Loucy (cell line): ENCODE data around the gene TAF10.

Experiments used
- H2AFZ ChIP-seq: fragments of 200-600 bp; sonication (generic); 2 replicates; pipeline ENCODE4 v1.6.0; 2016; ENCODE audit warnings: antibody characterized with exemption, mild to moderate bottlenecking, low read length, moderate library complexity
- H3F3A ChIP-seq: fragments of 200-600 bp; 2 replicates; pipeline ENCODE4 v1.6.0; 2016; ENCODE audit warnings: antibody characterized with exemption, low read depth, mild to moderate bottlenecking
- H3K27me3 ChIP-seq: fragments of 200-600 bp; sonication (generic); 2 replicates; pipeline ENCODE4 v1.6.1; 2014; ENCODE audit warnings: low read length, mild to moderate bottlenecking; ENCODE audit not compliant: insufficient read depth, poor library complexity, severe bottlenecking
- H3K36me3 ChIP-seq: fragments of 200-600 bp; sonication (generic); 2 replicates; pipeline ENCODE4 v1.6.1; 2016; ENCODE audit warnings: low read length; ENCODE audit not compliant: insufficient read depth
- H3K4me1 ChIP-seq: fragments of 200-600 bp; sonication (generic); 2 replicates; pipeline ENCODE4 v1.5.1; 2014; ENCODE audit warnings: low read length, mild to moderate bottlenecking; ENCODE audit not compliant: insufficient read depth, poor library complexity, severe bottlenecking
- H3K4me2 ChIP-seq: fragments of 200-600 bp; sonication (generic); 2 replicates; pipeline ENCODE4 v1.6.0; 2014; ENCODE audit warnings: antibody characterized with exemption, low read length, low read depth, mild to moderate bottlenecking; ENCODE audit not compliant: poor library complexity, severe bottlenecking
- H3K4me3 ChIP-seq: fragments of 200-600 bp; sonication (generic); 2 replicates; pipeline ENCODE4 v1.5.1; 2014; ENCODE audit warnings: low read length, mild to moderate bottlenecking, mixed read lengths; ENCODE audit not compliant: poor library complexity, severe bottlenecking
- H3K79me2 ChIP-seq: fragments of 200-600 bp; sonication (generic); 2 replicates; pipeline ENCODE4 v1.6.1; 2014; ENCODE audit warnings: low read length; ENCODE audit not compliant: insufficient read depth
- H3K9ac ChIP-seq: fragments of 200-600 bp; sonication (generic); 2 replicates; pipeline ENCODE4 v1.6.0; 2014; ENCODE audit warnings: mild to moderate bottlenecking, low read depth, low read length, moderate library complexity; ENCODE audit not compliant: poor library complexity, severe bottlenecking
- H3K9me2 ChIP-seq: fragments of 200-600 bp; sonication (generic); replicated peaks from 2 replicates; pipeline ENCODE4 v1.6.1; 2016; ENCODE audit warnings: low read depth, low read length, mixed read lengths
- H3K9me3 ChIP-seq: fragments of 200-600 bp; sonication (generic); 2 replicates; pipeline ENCODE4 v1.6.1; 2014; ENCODE audit warnings: mild to moderate bottlenecking, antibody characterized with exemption, low read length, low read depth; ENCODE audit not compliant: insufficient read depth
- H4K20me1 ChIP-seq: fragments of 200-600 bp; sonication (generic); 2 replicates; pipeline ENCODE4 v1.6.0; 2014; ENCODE audit warnings: antibody characterized with exemption, low read length, mild to moderate bottlenecking; ENCODE audit not compliant: insufficient read depth, poor library complexity, severe bottlenecking
- EZH2phosphoT487 ChIP-seq: fragments of 200-600 bp; IDR thresholded peaks from 2 replicates; pipeline ENCODE4 v1.6.1; 2018; ENCODE audit warnings: antibody characterized with exemption, mild to moderate bottlenecking, moderate library complexity, borderline replicate concordance
- TF ChIP-seq, protein P1 (sequence below): fragments of 200-600 bp; sonication (generic); conservative IDR thresholded peaks from 2 replicates; pipeline ENCODE4 v1.5.1; 2014; ENCODE audit warnings: mild to moderate bottlenecking, antibody characterized with exemption, low read length

The TAF10 gene

DNA sequence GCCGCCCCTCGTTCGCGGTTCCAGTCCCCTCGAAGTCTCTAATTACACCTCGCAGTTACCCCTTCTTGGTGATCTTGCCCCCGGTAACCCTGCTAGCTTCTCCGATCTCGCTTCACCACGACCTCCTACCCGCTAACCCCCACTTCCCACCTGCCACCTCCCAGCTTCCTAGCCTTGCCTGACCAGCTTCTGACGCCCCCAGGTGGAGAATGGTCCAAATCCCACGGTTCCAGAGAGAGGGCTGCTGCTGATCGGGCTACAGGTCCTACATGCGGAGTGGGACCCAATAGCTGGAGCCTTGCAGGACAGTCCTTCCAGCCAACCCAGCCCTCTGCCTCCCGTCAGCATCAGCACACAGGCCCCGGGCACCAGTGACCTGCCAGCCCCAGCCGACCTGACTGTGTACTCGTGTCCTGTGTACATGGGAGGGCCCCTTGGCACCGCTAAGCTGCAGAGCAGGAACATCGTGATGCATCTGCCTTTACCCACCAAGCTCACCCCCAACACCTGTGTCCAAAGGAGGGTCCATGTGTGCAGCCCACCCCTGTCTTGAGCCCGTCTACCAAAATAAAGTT lies 40.5 kb downstream of the TAF10 start:
- H3K36me3 ChIP-seq: no peaks in the 10 kb centered on the region
- H3F3A ChIP-seq: no peaks in the 10 kb centered on the region
- no peaks in the 10 kb centered on the region for H3K9me2 ChIP-seq
- TF ChIP-seq, protein P1, sequence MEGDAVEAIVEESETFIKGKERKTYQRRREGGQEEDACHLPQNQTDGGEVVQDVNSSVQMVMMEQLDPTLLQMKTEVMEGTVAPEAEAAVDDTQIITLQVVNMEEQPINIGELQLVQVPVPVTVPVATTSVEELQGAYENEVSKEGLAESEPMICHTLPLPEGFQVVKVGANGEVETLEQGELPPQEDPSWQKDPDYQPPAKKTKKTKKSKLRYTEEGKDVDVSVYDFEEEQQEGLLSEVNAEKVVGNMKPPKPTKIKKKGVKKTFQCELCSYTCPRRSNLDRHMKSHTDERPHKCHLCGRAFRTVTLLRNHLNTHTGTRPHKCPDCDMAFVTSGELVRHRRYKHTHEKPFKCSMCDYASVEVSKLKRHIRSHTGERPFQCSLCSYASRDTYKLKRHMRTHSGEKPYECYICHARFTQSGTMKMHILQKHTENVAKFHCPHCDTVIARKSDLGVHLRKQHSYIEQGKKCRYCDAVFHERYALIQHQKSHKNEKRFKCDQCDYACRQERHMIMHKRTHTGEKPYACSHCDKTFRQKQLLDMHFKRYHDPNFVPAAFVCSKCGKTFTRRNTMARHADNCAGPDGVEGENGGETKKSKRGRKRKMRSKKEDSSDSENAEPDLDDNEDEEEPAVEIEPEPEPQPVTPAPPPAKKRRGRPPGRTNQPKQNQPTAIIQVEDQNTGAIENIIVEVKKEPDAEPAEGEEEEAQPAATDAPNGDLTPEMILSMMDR: no peak
- no peak overlapping the region for H2AFZ ChIP-seq
- no peaks in the 10 kb centered on the region for H3K4me1 ChIP-seq
- H3K4me2 ChIP-seq: no peak overlapping the region
- H3K4me3 ChIP-seq: no peak overlapping the region
- no peaks in the 10 kb centered on the region for H4K20me1 ChIP-seq
- H3K9me3 ChIP-seq: no peaks in the 10 kb centered on the region
- no peak overlapping the region for H3K9ac ChIP-seq
- H3K79me2 ChIP-seq: no peaks in the 10 kb centered on the region
- no peaks in the 10 kb centered on the region for H3K27me3 ChIP-seq

- H2AFZ ChIP-seq: no peak overlapping the region
These were observed 41.2 kb downstream of the TAF10 start for GRCh38 chr11:6570691-6571427.

DNA sequence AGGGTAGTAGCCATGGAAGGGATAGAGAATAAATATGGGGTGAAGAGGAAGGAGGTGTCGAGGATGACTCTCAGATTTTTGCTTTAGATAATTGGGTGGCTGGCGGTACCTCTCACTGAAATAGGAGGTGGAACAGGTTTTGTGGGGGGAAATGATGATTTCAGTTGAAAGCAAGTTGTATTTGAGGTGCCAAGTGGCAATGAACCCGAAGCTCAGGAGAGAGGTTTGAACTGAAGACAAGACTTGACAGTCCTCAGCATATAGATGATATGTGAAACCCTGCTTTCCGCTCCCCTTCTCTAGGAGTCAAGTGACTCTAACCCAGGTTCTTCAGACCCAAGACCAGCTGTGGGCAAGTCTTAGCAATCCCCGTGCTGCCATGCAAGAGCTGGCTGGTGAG lies 42.3 kb downstream of the TAF10 start:
- no peaks in the 10 kb centered on the region for H4K20me1 ChIP-seq
- no peaks in the 10 kb centered on the region for H3K79me2 ChIP-seq
- no peaks in the 10 kb centered on the region for H3K27me3 ChIP-seq
- H2AFZ ChIP-seq: no peak overlapping the region
- TF ChIP-seq, protein P1: no peak
- TF ChIP-seq EZH2phosphoT487: no peak
- no peaks in the 10 kb centered on the region for H3K9me3 ChIP-seq
- no peak overlapping the region for H3K4me3 ChIP-seq
- H3F3A ChIP-seq: no peaks in the 10 kb centered on the region
- H3K4me2 ChIP-seq: no peak overlapping the region
- H3K36me3 ChIP-seq: no peaks in the 10 kb centered on the region
- no peaks in the 10 kb centered on the region for H3K4me1 ChIP-seq
- no peak overlapping the region for H3K9ac ChIP-seq
- no peaks in the 10 kb centered on the region for H3K9me2 ChIP-seq

More at GRCh38 chr11:6570691-6571427, 41.2 kb downstream of the TAF10 start:
- no peaks in the 10 kb centered on the region for H4K20me1 ChIP-seq
- H3K79me2 ChIP-seq: no peaks in the 10 kb centered on the region
- no peak overlapping the region for H3K4me2 ChIP-seq
- no peaks in the 10 kb centered on the region for H3K36me3 ChIP-seq
- no peaks in the 10 kb centered on the region for H3F3A ChIP-seq
- no peak overlapping the region for H3K4me3 ChIP-seq
- TF ChIP-seq EZH2phosphoT487: no peak
- TF ChIP-seq, protein P1: no peak
- H3K4me1 ChIP-seq: no peaks in the 10 kb centered on the region
- no peaks in the 10 kb centered on the region for H3K9me2 ChIP-seq
- H3K9me3 ChIP-seq: no peaks in the 10 kb centered on the region
- H3K27me3 ChIP-seq: no peaks in the 10 kb centered on the region
- H3K9ac ChIP-seq: no peak overlapping the region
